ENCODE results near the gene MAMDC2. TPM values are rescaled to one million over a fixed set of nuclear protein-coding genes. Genes with fewer than 3 reads are reported as not detected.

Gene MAMDC2
- total and polyA plus RNA-seq, 2 of the 4 experiments (the other 2 are of a cell fraction), result 5.0 to 5.2 TPM

GRCh38 chr9:70046274-70047070 is 2.8 kb downstream of the MAMDC2 start:
- in situ Hi-C loops (cut with MboI; ENCODE audit: low sequenced_read_pairs) (no loop called here), dilution Hi-C loops (cut with HindIII; ENCODE audit: low sequenced_read_pairs, unreplicated experiment) (no loop called here), intact Hi-C loops (cut with micrococcal nuclease) (no loop called here)
- no peak overlapping the region for H2BK5ac ChIP-seq (ENCODE audit: low read depth, low read length, poor library complexity, severe bottlenecking)
- peak overlapping the region; percentile 36; the same call in 1 of the 2 replicates for H3K23ac ChIP-seq (ENCODE audit: low read depth, low read length)
- no peaks in the 10 kb centered on the region for H4K20me1 ChIP-seq (ENCODE audit: insufficient read depth, low read length)
- H3K4me2 ChIP-seq (ENCODE audit: low read depth, low read length), result no peak overlapping the region
- BruUV-seq (replicated peaks), result no TSS peak
- 0 out of 2 replicates have a peak overlapping the region, but pooled peaks have one; percentile 45 for H3K4ac ChIP-seq (ENCODE audit: low read depth, low read length)
- no peaks in the 10 kb centered on the region for H3K9me3 ChIP-seq (ENCODE audit: control insufficient read depth, insufficient read depth, low read length)
- H3K18ac ChIP-seq (ENCODE audit: low read depth, low read length), result no peak overlapping the region; the same call in 1 of the 2 replicates
- no peak overlapping the region for H3K4me3 ChIP-seq (ENCODE audit: insufficient read depth, low read depth, low read length)
- no peaks in the 10 kb centered on the region for H3K27me3 ChIP-seq (ENCODE audit: control insufficient read depth, insufficient read depth, low read length)
- ChIA-PET CTCF (interaction anchor here (0.9 kb wide), 1 partner anchor 65 kb away, joined by 3 read pairs; no protein-coding TSS in a partner anchor), POLR2A (ENCODE audit: unreplicated experiment) (no interaction called here)
- H4K8ac ChIP-seq (ENCODE audit: low read depth in 2 of 2, low read length in 2 of 2), result no peak overlapping the region; a peak in 1 of 4 replicates
- H2BK20ac ChIP-seq (ENCODE audit: low read depth, low read length), result peak overlapping the region; percentile 37; the same call in 1 of the 2 replicates
- peaks cover 10% of the 10 kb centered on the region for H3K9me1 ChIP-seq (ENCODE audit: insufficient read depth, low read length)
- H2AFZ ChIP-seq (replicated peaks; ENCODE audit: low read length, poor library complexity), result peak overlapping the region; percentile 51
- no peak for DNase-seq
- H3K79me1 ChIP-seq (ENCODE audit: low read depth in 1 of 2, low read length in 2 of 2), result peaks cover 0 to 3% of the 10 kb centered on the region in 2 experiments; a peak in 1 of 4 replicates
- H3K56ac ChIP-seq (ENCODE audit: extremely low read depth, insufficient read depth, low read length), result no peak overlapping the region
- no peak for ATAC-seq (ENCODE audit: low read depth)
- H3K4me1 ChIP-seq (ENCODE audit: control insufficient read depth, insufficient read depth, low read length), result peaks cover 15% of the 10 kb centered on the region
- H3K9ac ChIP-seq (ENCODE audit: low read depth, low read length), result no peak overlapping the region
- TF ChIP-seq BHLHE40 (IDR thresholded peaks at IDR 0.05; ENCODE audit: low read depth, low read length), result no peak
- no peak for TF ChIP-seq RAD21 (IDR thresholded peaks at IDR 0.05; ENCODE audit: low read length)
- peak; percentile 18; the same call in 1 of the 2 replicates for TF ChIP-seq MAFK (IDR thresholded peaks at IDR 0.05; ENCODE audit: low read depth, low read length)
- TF ChIP-seq NFE2L2 (IDR thresholded peaks at IDR 0.05; ENCODE audit: low read depth, low read length), result no peak
- no peak for TF ChIP-seq RCOR1 (IDR thresholded peaks at IDR 0.05; ENCODE audit: insufficient replicate concordance, low read length)
- no peak for TF ChIP-seq USF2 (IDR thresholded peaks at IDR 0.05; ENCODE audit: low read depth, low read length)
- TF ChIP-seq MAZ (IDR thresholded peaks at IDR 0.05; ENCODE audit: borderline replicate concordance, low read depth, low read length), result no peak
- TF ChIP-seq POLR2A (IDR thresholded peaks at IDR 0.05; ENCODE audit: low read depth, low read length), result no peak
- TF ChIP-seq CTCF (conservative IDR thresholded peaks at IDR 0.05; ENCODE audit: low read depth, low read length), result no peak
- no CpG with 5 or more reads among the region's 7 CpGs for whole genome bisulfite sequencing, 2 experiments (ENCODE audit: extremely low coverage in 2 of 2, insufficient read length in 1 of 2)
- H3K36me3 ChIP-seq (ENCODE audit: control insufficient read depth, insufficient read depth, low read length), result no peaks in the 10 kb centered on the region
- peak overlapping the region; percentile 60; the same call in 1 of the 2 replicates for H2AK5ac ChIP-seq (ENCODE audit: low read depth, low read length)
- H3K27ac ChIP-seq (ENCODE audit: insufficient read depth, low read length), result no peak overlapping the region
- H4K91ac ChIP-seq (ENCODE audit: insufficient read depth, low read depth, low read length), result no peak overlapping the region
- 0 out of 2 replicates have a peak overlapping the region, but pooled peaks have one; percentile 48 for H3K14ac ChIP-seq (replicated peaks; ENCODE audit: low read depth, low read length)
- H2AK9ac ChIP-seq (replicated peaks; ENCODE audit: low read depth, low read length, poor library complexity), result peak overlapping the region; percentile 56
- no peak overlapping the region for H2BK120ac ChIP-seq (ENCODE audit: low read depth, low read length)
- no peak overlapping the region for H4K5ac ChIP-seq (ENCODE audit: low read depth, low read length)
- no peak overlapping the region for H2BK15ac ChIP-seq (ENCODE audit: low read depth, low read length)

Data from IMR-90 (cell line).